CD4-positive, CD25-positive, alpha-beta regulatory T cell (primary cell): ENCODE measurements around the gene RNASE13. TPM values are rescaled to one million over a fixed set of nuclear protein-coding genes. Genes with fewer than 3 reads are reported as not detected.

ENCODE experiments used
- ATAC-seq, 2 donors: fragments of 150-1000 bp; cut with Tn5 transposase; one replicate each; pipeline ENCODE4 v1.10.0; 2021; ENCODE audit warnings: low read depth in 2 of 2, moderate number of reproducible peaks in 2 of 2, moderate library complexity in 1 of 2
- DNase-seq, 3 donors: peaks; one replicate each; pipeline versions ENCODE4 v3.0.0 to v3.0.0-alpha.2; 2012 to 2022; ENCODE audit warnings: mixed read lengths in 1 of 3
- H3K27ac ChIP-seq: one replicate; pipeline ENCODE4 v1.7.0; 2013; ENCODE audit warnings: mild to moderate bottlenecking, low read length; ENCODE audit not compliant: insufficient read depth, poor library complexity, severe bottlenecking
- H3K27me3 ChIP-seq: one replicate; pipeline ENCODE4 v1.7.0; 2013; ENCODE audit warnings: low read length; ENCODE audit not compliant: control insufficient read depth, insufficient read depth
- H3K36me3 ChIP-seq: one replicate; pipeline ENCODE4 v1.7.0; 2013; ENCODE audit warnings: mild to moderate bottlenecking, low read length, moderate library complexity; ENCODE audit not compliant: control insufficient read depth, insufficient read depth
- H3K4me1 ChIP-seq: 2 replicates; pipeline ENCODE4 v1.7.0; 2013; ENCODE audit warnings: mild to moderate bottlenecking, low read length; ENCODE audit not compliant: insufficient read depth, control insufficient read depth, poor library complexity, severe bottlenecking
- H3K4me3 ChIP-seq: one replicate; pipeline ENCODE4 v1.7.0; 2013; ENCODE audit warnings: low read depth, mild to moderate bottlenecking, low read length, moderate library complexity
- H3K9me3 ChIP-seq, 2 experiments: 1 replicate in 1 of 2; 2 replicates in 1 of 2; pipeline ENCODE4 v1.7.0; 2013; ENCODE audit warnings: low read length in 2 of 2, mild to moderate bottlenecking in 1 of 2, moderate library complexity in 1 of 2; ENCODE audit not compliant: control insufficient read depth in 2 of 2
- H3K27ac Mint-ChIP-seq, 3 donors: one replicate each; pipeline ENCODE4 v1.8.0; 2020 to 2022; ENCODE audit warnings: mild to moderate bottlenecking in 3 of 3, mixed read lengths in 3 of 3, moderate library complexity in 2 of 3
- H3K27me3 Mint-ChIP-seq: one replicate; pipeline ENCODE4 v1.8.0; 2022; ENCODE audit warnings: mild to moderate bottlenecking, mixed read lengths
- H3K36me3 Mint-ChIP-seq: one replicate; pipeline ENCODE4 v1.8.0; 2020; ENCODE audit warnings: mixed read lengths
- H3K4me1 Mint-ChIP-seq, 4 donors: one replicate each; pipeline ENCODE4 v1.8.0; 2020 to 2022; ENCODE audit warnings: mixed read lengths in 4 of 4, mild to moderate bottlenecking in 1 of 4
- H3K4me3 Mint-ChIP-seq, 4 donors: one replicate each; pipeline ENCODE4 v1.8.0; 2020 to 2022; ENCODE audit warnings: mild to moderate bottlenecking in 4 of 4, mixed read lengths in 4 of 4, moderate library complexity in 3 of 4
- H3K9me3 Mint-ChIP-seq, 7 donors: one replicate each; pipeline ENCODE4 v1.8.0; 2020 to 2022; ENCODE audit warnings: mixed read lengths in 7 of 7, mild to moderate bottlenecking in 3 of 7, moderate library complexity in 2 of 7
- polyA plus RNA-seq, 4 donors: library from polyadenylated mRNA; unstranded; fragments of 300-500 nt; fragmentation: Illumina TruSeq; gene quantifications; one replicate each; pipeline ENCODE4 v1.2.3, GENCODE V29; 2021
- total RNA-seq: library from RNA; stranded (reverse); gene quantifications from one replicate; pipeline ENCODE4 v1.2.3, GENCODE V29; 2022

The RNASE13 gene
- total and polyA plus RNA-seq, 5 donors from 2014 or later = not detected

GRCh38 chr14:20998139-20998538, 36.5 kb downstream of the RNASE13 start:
- H3K9me3 ChIP-seq = no peaks in the 10 kb centered on the region
- Mint-ChIP-seq H3K4me1 (peaks cover 0 to 12% (median 3%) of the 10 kb centered on the region in 4 donors), H3K36me3 (peaks cover 29% of the 10 kb centered on the region), H3K27me3 (peaks cover 5% of the 10 kb centered on the region), H3K4me3 (peak overlapping the region in 1 of 4 donors; percentile 22), H3K9me3 (no peaks in the 10 kb centered on the region), H3K27ac (peak overlapping the region in 1 of 3 donors; percentile 78)
- H3K27ac ChIP-seq = no peak overlapping the region
- ATAC-seq = no peak
- no peaks in the 10 kb centered on the region for H3K4me1 ChIP-seq
- H3K27me3 ChIP-seq = no peaks in the 10 kb centered on the region
- peaks cover 43% of the 10 kb centered on the region for H3K36me3 ChIP-seq
- no peak overlapping the region for H3K4me3 ChIP-seq
- DNase-seq = no peak

DNA sequence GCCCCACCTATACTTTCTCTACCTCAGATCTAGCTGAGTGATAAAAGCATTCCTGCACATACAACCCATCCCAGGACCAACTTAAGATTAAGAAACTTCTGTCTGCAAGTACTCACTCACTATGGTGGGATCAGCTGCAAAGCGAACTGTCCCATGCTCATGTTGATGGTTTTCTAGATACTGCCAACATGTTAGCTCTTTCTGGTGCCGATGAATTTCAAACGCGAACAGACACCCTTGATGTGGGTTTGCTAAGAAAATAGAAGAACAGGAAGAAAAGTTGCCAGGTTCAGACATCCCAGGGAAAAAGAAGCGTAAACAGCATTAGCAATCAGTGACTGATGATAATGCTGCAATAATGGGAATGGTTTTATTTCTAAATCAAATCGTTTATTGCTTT, 37.0 kb downstream of the RNASE13 start:
- Histone ChIP-seq H3K4me1 (no peaks in the 10 kb centered on the region), H3K27me3 (no peaks in the 10 kb centered on the region), H3K36me3 (peaks cover 49% of the 10 kb centered on the region), H3K27ac (no peak overlapping the region), H3K9me3 (no peaks in the 10 kb centered on the region), H3K4me3 (no peak overlapping the region)
- H3K36me3 Mint-ChIP-seq = peaks cover 29% of the 10 kb centered on the region
- DNase-seq (no peak), ATAC-seq (no peak)
- H3K4me3 Mint-ChIP-seq = no peak overlapping the region
- peaks cover 0 to 15% (median 4%) of the 10 kb centered on the region in 4 donors for H3K4me1 Mint-ChIP-seq
- peaks cover 2% of the 10 kb centered on the region for H3K27me3 Mint-ChIP-seq
- peak overlapping the region in 1 of 3 donors; percentile 77 for H3K27ac Mint-ChIP-seq
- H3K9me3 Mint-ChIP-seq = no peaks in the 10 kb centered on the region

- Mint-ChIP-seq H3K27ac (no peak overlapping the region), H3K36me3 (peaks cover 29% of the 10 kb centered on the region)
Observed at GRCh38 chr14:20997115-20997514, 37.5 kb downstream of the RNASE13 start.

GRCh38 chr14:20996521-20996920, 38.1 kb downstream of the RNASE13 start:
- DNase-seq = no peak
- Histone ChIP-seq H3K9me3 (no peaks in the 10 kb centered on the region), H3K36me3 (peaks cover 57% of the 10 kb centered on the region), H3K4me3 (no peak overlapping the region), H3K27ac (no peak overlapping the region), H3K4me1 (peaks cover 3% of the 10 kb centered on the region), H3K27me3 (no peaks in the 10 kb centered on the region)
- Mint-ChIP-seq H3K4me3 (no peak overlapping the region), H3K27ac (no peak overlapping the region), H3K9me3 (no peaks in the 10 kb centered on the region), H3K36me3 (peaks cover 33% of the 10 kb centered on the region), H3K27me3 (no peaks in the 10 kb centered on the region), H3K4me1 (peaks cover 5 to 22% (median 9%) of the 10 kb centered on the region in 4 donors)
- no peak for ATAC-seq

More at GRCh38 chr14:20997115-20997514, 37.5 kb downstream of the RNASE13 start:
- H3K9me3 Mint-ChIP-seq = no peaks in the 10 kb centered on the region
- no peak overlapping the region for H3K4me3 Mint-ChIP-seq
- Histone ChIP-seq H3K4me3 (no peak overlapping the region), H3K9me3 (no peaks in the 10 kb centered on the region), H3K4me1 (no peaks in the 10 kb centered on the region), H3K36me3 (peaks cover 53% of the 10 kb centered on the region), H3K27me3 (no peaks in the 10 kb centered on the region), H3K27ac (no peak overlapping the region)
- DNase-seq (no peak), ATAC-seq (no peak)
- H3K27me3 Mint-ChIP-seq = no peaks in the 10 kb centered on the region
- peaks cover 4 to 16% (median 5%) of the 10 kb centered on the region in 4 donors for H3K4me1 Mint-ChIP-seq

GRCh38 chr14:20989787-20990600, 44.6 kb downstream of the RNASE13 start, which contains the start of gene METTL17:
METTL17 (plus strand) TSS chr14:20989980; CDS start chr14:20990003, 23 bp downstream.
- Histone ChIP-seq H3K4me1 (peaks cover 22% of the 10 kb centered on the region), H3K27ac (peak within 1 kb of the TSS; percentile 75), H3K9me3 (no peaks in the 10 kb centered on the region), H3K36me3 (peaks cover 29% of the 10 kb centered on the region), H3K27me3 (no peaks in the 10 kb centered on the region), H3K4me3 (peak within 1 kb of the TSS; percentile 90)
- H3K4me1 Mint-ChIP-seq = peaks cover 9 to 41% (median 21%) of the 10 kb centered on the region in 4 donors
- H3K27me3 Mint-ChIP-seq = peaks cover 4% of the 10 kb centered on the region
- H3K36me3 Mint-ChIP-seq = peaks cover 21% of the 10 kb centered on the region
- peak; percentile 75 to 96 (median 85) for DNase-seq
- ATAC-seq = peak; percentile 92 to 94
- H3K4me3 Mint-ChIP-seq = peak within 1 kb of the TSS; percentile 91 to 97 (median 95)
- no peaks in the 10 kb centered on the region for H3K9me3 Mint-ChIP-seq
- H3K27ac Mint-ChIP-seq = peak within 1 kb of the TSS; percentile 94 to 99 (median 96)

GRCh38 chr14:20989471-20989786, 45.2 kb downstream of the RNASE13 start:
- Histone ChIP-seq H3K36me3 (peaks cover 23% of the 10 kb centered on the region), H3K9me3 (no peaks in the 10 kb centered on the region), H3K27ac (peak overlapping the region; percentile 75), H3K4me1 (peaks cover 22% of the 10 kb centered on the region), H3K27me3 (no peaks in the 10 kb centered on the region), H3K4me3 (peak overlapping the region; percentile 90)
- peak overlapping the region; percentile 94 to 99 (median 96) for H3K27ac Mint-ChIP-seq
- peak overlapping the region; percentile 91 to 97 (median 95) for H3K4me3 Mint-ChIP-seq
- peaks cover 4% of the 10 kb centered on the region for H3K27me3 Mint-ChIP-seq
- H3K4me1 Mint-ChIP-seq = peaks cover 9 to 41% (median 21%) of the 10 kb centered on the region in 4 donors
- ATAC-seq = no peak
- H3K9me3 Mint-ChIP-seq = no peaks in the 10 kb centered on the region
- no peak for DNase-seq
- H3K36me3 Mint-ChIP-seq = peaks cover 16% of the 10 kb centered on the region

DNA sequence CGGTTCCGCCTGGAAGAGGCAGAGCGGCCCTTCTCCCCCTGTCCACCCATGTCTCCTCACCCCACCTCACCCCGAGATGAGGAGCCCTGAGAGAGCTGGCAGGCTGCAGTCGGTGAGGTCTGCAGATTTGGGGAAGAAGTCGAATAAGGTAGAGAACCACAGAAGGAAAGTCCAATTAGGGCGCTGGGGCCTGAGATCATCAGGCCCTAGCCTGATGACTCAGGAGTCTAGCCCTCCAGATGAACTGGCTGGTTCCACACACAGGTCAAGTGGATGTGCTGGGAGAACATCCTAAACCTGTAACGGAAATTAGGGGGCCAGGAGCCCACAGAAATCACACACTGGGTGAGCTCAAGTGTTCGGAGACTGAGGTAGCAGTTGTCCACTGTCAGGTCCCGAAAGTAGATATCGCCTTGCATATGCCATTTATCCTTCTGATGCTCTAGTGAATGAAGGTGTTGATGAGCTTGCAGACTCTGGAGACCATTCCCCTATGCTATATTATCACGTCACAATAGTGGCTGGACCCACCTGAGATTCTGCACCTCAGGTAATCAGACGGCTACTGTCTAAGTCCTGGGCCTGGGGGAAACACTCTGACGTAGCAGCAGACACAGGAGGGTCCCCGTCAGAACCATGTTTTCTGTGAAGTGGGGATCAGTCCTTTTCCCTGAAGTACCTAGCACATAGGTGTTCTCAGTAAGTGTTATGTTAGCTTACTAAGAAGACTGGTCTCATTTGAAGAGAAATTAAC, 45.7 kb downstream of the RNASE13 start:
- peak in 1 of 2 donors; percentile 6 for ATAC-seq
- Mint-ChIP-seq H3K27ac (peak overlapping the region; percentile 48 to 94 (median 86)), H3K27me3 (peaks cover 4% of the 10 kb centered on the region), H3K36me3 (peaks cover 11% of the 10 kb centered on the region), H3K9me3 (no peaks in the 10 kb centered on the region), H3K4me1 (peaks cover 8 to 40% (median 21%) of the 10 kb centered on the region in 4 donors), H3K4me3 (peak overlapping the region in 3 of 4 donors; percentile 52 to 94 (median 70))
- Histone ChIP-seq H3K27ac (peak overlapping the region; percentile 75), H3K4me1 (peaks cover 22% of the 10 kb centered on the region), H3K36me3 (peaks cover 18% of the 10 kb centered on the region), H3K4me3 (peak overlapping the region; percentile 90), H3K9me3 (no peaks in the 10 kb centered on the region), H3K27me3 (no peaks in the 10 kb centered on the region)
- DNase-seq = peak in 2 of 3 donors; percentile 6 to 41
